GM21390 (cell line): ENCODE measurements around the gene DUSP1.

Experiments used
- ATAC-seq: cut with Tn5 transposase; IDR thresholded peaks from one replicate; pipeline ENCODE4 v1.9.1; 2021; ENCODE audit not compliant: unreplicated experiment

Gene DUSP1

GRCh38 chr5:172764861-172765765 lies 5.9 kb downstream of the DUSP1 start:
- peak; percentile 80 for ATAC-seq

- no peak for ATAC-seq
Measured at GRCh38 chr5:172763120-172763464, 7.9 kb downstream of the DUSP1 start.

GRCh38 chr5:172762214-172763119 lies 8.5 kb downstream of the DUSP1 start:
- ATAC-seq = no peak

GRCh38 chr5:172760959-172761358 lies 10.0 kb downstream of the DUSP1 start:
- ATAC-seq = no peak

GRCh38 chr5:172760136-172760535 lies 10.9 kb downstream of the DUSP1 start:
- ATAC-seq = no peak

- ATAC-seq = no peak
Measured at GRCh38 chr5:172758834-172759149, 12.2 kb downstream of the DUSP1 start.

- no peak for ATAC-seq
Measured at GRCh38 chr5:172758077-172758833, 12.7 kb downstream of the DUSP1 start.

GRCh38 chr5:172757394-172758010 lies 13.5 kb downstream of the DUSP1 start:
- ATAC-seq = no peak

GRCh38 chr5:172756764-172757393 lies 14.1 kb downstream of the DUSP1 start:
- no peak for ATAC-seq

GRCh38 chr5:172754596-172755356 lies 16.2 kb downstream of the DUSP1 start:
- no peak for ATAC-seq

GRCh38 chr5:172753101-172753500 lies 17.9 kb downstream of the DUSP1 start:
- no peak for ATAC-seq

GRCh38 chr5:172751761-172752510 lies 19.1 kb downstream of the DUSP1 start:
- ATAC-seq = no peak

GRCh38 chr5:172749881-172750633 lies 20.9 kb downstream of the DUSP1 start:
- ATAC-seq = no peak

- ATAC-seq = no peak
Measured at GRCh38 chr5:172749076-172749475, 21.9 kb downstream of the DUSP1 start.

- ATAC-seq = no peak
Measured at GRCh38 chr5:172748341-172748843, 22.6 kb downstream of the DUSP1 start.

GRCh38 chr5:172747471-172747870 lies 23.5 kb downstream of the DUSP1 start:
- no peak for ATAC-seq

GRCh38 chr5:172746725-172747124 lies 24.3 kb downstream of the DUSP1 start:
- no peak for ATAC-seq

- ATAC-seq = no peak
Measured at GRCh38 chr5:172745838-172746237, 25.2 kb downstream of the DUSP1 start.
